ENCODE data around the gene ZSWIM7. TPM values are rescaled to one million over a fixed set of nuclear protein-coding genes. Genes with fewer than 3 reads are reported as not detected.

ZSWIM7 gene
- total and polyA plus RNA-seq, 4 donors: 17.9 to 39.1 (median 28.5) TPM

DNA sequence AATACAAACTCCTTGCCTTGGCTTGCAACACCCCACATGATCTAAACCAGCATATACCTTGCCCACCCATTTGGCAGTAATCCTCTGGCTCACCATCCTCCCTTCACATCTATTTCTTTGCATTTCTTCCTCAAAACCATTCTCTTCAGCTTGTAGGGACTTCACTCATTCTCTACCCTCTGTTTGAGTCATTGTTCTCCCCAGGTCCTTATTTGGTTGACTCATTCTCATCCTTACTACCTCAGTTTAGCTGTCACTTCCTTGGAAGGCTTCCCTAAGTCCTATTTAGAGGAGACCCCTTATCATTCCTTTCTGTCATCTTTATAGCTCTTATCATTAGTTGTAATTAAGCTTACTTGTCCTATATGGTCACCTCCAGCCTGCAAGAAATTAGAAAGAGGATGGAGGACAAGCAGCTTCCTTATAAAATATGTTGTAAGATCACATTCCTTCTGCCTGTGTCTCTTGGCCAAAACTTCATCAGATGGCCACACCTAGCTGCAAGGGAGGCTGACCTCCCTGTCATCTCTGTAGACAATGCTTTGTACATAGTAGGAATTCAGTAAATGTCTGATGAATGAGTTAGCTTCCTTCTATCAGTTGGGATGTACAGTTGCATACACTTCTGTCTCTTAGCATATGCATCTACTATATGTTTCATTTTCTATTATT, 1.9 kb upstream of the ZSWIM7 start:
- H3K4me1 ChIP-seq (ENCODE audit: control insufficient read depth in 5 of 5, insufficient read depth in 5 of 5, low read length in 5 of 5): peaks cover 5 to 16% (median 13%) of the 10 kb centered on the region in 5 donors
- H3K36me3 ChIP-seq (ENCODE audit: control insufficient read depth in 4 of 4, insufficient read depth in 4 of 4, low read length in 4 of 4): peaks cover 25 to 50% (median 36%) of the 10 kb centered on the region in 4 donors

DNA sequence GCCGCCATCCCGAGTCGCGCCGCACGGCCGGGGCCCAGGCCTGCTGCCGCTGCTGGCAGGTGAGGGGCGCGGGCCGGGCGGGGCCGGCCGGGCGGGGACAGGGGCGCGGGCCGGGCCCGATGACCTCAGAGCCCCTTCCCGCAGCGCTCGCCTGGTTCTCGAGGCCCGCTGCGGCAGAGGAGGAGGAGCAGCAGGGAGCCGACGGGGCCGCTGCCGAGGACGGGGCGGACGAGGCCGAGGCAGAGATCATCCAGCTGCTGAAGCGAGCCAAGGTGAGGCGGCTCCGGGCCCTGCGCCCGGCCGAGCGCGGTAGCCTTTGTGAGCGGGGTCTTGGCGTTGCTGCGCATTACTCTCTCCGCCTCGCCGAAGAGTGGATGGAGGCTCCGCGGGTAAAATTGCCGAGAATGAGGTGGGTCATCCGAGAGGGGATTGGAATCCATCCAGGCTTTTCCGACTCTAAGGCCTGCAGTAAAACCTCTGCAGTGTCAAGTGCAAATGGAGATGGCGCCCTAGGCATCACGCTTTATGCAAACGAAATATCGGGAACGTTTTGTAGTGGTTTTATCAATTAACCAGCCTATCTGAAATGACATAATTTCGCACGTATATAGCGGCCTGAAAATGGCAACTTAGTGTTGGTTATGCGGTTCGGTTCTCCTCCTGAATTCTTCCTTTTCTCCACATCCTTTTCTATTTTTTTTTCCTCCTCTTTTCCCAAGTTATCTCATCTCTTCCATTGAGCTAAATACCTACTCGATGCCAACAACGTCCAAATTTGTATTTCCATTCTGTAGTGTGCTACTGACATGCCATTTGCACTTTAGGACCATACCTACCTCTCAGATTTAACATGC, 697 bp upstream of the ZSWIM7 start:
- DNase-seq (peak in 2 of 3 donors; percentile 62 to 64), ATAC-seq (ENCODE audit: insufficient read depth, low FRiP score) (peak; percentile 6)
- Histone ChIP-seq H3K36me3 (ENCODE audit: control insufficient read depth in 4 of 4, insufficient read depth in 4 of 4, low read length in 4 of 4) (peaks cover 18 to 42% (median 30%) of the 10 kb centered on the region in 4 donors), H3K9ac (ENCODE audit: insufficient read depth in 1 of 2, low read length in 2 of 2) (peak overlapping the region; percentile 89 to 91), H3K27ac (ENCODE audit: low read depth in 1 of 2, low read length in 1 of 2) (peak overlapping the region; percentile 88 to 98), H3K27me3 (ENCODE audit: control insufficient read depth in 3 of 3, insufficient read depth in 3 of 3, low read length in 2 of 3) (no peaks in the 10 kb centered on the region), H3K4me1 (ENCODE audit: control insufficient read depth in 5 of 5, insufficient read depth in 5 of 5, low read length in 5 of 5) (peaks cover 3 to 16% (median 11%) of the 10 kb centered on the region in 5 donors), H3K4me3 (peak overlapping the region; percentile 93), H3K9me3 (ENCODE audit: control insufficient read depth in 4 of 4, insufficient read depth in 3 of 4, low read length in 3 of 4) (peaks cover 0 to 2% (median 0%) of the 10 kb centered on the region in 4 donors)
- WGBS, 2 donors: 1% methylated on average over 39 to 64 of the region's 64 CpGs
- no peak for TF ChIP-seq CTCF (IDR thresholded peaks at IDR 0.05; ENCODE audit: control extremely low read depth, extremely low read depth)

More for the DNA sequence above, 1.9 kb upstream of the ZSWIM7 start:
- Histone ChIP-seq H3K9me3 (ENCODE audit: control insufficient read depth in 4 of 4, insufficient read depth in 3 of 4, low read length in 3 of 4) (peaks cover 0 to 2% (median 0%) of the 10 kb centered on the region in 4 donors), H3K9ac (ENCODE audit: insufficient read depth in 1 of 2, low read length in 2 of 2) (peak overlapping the region in 1 of 2 donors; percentile 61), H3K4me3 (no peak overlapping the region), H3K27ac (ENCODE audit: low read depth in 1 of 2, low read length in 1 of 2) (no peak overlapping the region), H3K27me3 (ENCODE audit: control insufficient read depth in 3 of 3, insufficient read depth in 3 of 3, low read length in 2 of 3) (no peaks in the 10 kb centered on the region)
- TF ChIP-seq CTCF (IDR thresholded peaks at IDR 0.05; ENCODE audit: control extremely low read depth, extremely low read depth): no peak
- no peak for DNase-seq
- ATAC-seq (ENCODE audit: insufficient read depth, low FRiP score): no peak

DNA sequence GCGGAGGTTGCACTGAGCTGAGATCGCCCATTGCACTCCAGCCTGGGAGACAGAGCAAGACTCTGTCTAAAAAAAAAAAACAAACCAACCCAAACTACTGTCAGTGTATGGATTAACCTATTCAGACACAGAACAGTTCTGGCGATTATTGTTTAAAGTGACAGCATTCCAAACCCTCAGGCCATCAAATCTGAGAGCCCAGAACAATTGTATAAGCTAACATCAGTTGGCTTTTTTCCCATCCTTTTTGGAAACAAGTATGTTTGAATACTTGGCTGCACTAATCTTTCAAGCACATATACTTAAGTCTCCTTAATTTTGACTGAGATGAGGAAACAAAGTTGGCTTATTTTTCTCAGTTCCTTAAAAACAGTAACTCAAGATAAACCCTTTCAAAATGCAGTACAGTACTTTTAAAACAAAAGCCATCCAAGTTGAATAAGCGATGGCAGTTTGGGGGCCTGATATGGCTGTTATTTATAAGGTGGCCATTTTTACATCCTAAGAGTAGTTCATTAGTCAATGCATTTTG, 1.4 kb downstream of the ZSWIM7 start:
- TF ChIP-seq CTCF (IDR thresholded peaks at IDR 0.05; ENCODE audit: control extremely low read depth, extremely low read depth): no peak
- 71 to 80% methylated on average over 4 of the region's 4 CpGs for WGBS, 2 donors
- DNase-seq (peak in 2 of 3 donors; percentile 52 to 74), ATAC-seq (ENCODE audit: insufficient read depth, low FRiP score) (no peak)
- peak overlapping the region in 1 of 2 donors; percentile 67 for H3K9ac ChIP-seq (ENCODE audit: insufficient read depth in 1 of 2, low read length in 2 of 2)
- H3K4me1 ChIP-seq (ENCODE audit: control insufficient read depth in 5 of 5, insufficient read depth in 5 of 5, low read length in 5 of 5): peaks cover 2 to 16% (median 11%) of the 10 kb centered on the region in 5 donors
- no peak overlapping the region for H3K27ac ChIP-seq (ENCODE audit: low read depth in 1 of 2, low read length in 1 of 2)
- H3K36me3 ChIP-seq (ENCODE audit: control insufficient read depth in 4 of 4, insufficient read depth in 4 of 4, low read length in 4 of 4): peaks cover 0 to 25% (median 15%) of the 10 kb centered on the region in 4 donors
- H3K9me3 ChIP-seq (ENCODE audit: control insufficient read depth in 4 of 4, insufficient read depth in 3 of 4, low read length in 3 of 4): peaks cover 0 to 2% (median 0%) of the 10 kb centered on the region in 4 donors
- H3K27me3 ChIP-seq (ENCODE audit: control insufficient read depth in 3 of 3, insufficient read depth in 3 of 3, low read length in 2 of 3): no peaks in the 10 kb centered on the region
- no peak overlapping the region for H3K4me3 ChIP-seq
